ENCODE results near the gene GGPS1.
A peak's percentile ranks its signal among the peaks of the same experiment; 100 is the strongest.

Gene GGPS1

DNA sequence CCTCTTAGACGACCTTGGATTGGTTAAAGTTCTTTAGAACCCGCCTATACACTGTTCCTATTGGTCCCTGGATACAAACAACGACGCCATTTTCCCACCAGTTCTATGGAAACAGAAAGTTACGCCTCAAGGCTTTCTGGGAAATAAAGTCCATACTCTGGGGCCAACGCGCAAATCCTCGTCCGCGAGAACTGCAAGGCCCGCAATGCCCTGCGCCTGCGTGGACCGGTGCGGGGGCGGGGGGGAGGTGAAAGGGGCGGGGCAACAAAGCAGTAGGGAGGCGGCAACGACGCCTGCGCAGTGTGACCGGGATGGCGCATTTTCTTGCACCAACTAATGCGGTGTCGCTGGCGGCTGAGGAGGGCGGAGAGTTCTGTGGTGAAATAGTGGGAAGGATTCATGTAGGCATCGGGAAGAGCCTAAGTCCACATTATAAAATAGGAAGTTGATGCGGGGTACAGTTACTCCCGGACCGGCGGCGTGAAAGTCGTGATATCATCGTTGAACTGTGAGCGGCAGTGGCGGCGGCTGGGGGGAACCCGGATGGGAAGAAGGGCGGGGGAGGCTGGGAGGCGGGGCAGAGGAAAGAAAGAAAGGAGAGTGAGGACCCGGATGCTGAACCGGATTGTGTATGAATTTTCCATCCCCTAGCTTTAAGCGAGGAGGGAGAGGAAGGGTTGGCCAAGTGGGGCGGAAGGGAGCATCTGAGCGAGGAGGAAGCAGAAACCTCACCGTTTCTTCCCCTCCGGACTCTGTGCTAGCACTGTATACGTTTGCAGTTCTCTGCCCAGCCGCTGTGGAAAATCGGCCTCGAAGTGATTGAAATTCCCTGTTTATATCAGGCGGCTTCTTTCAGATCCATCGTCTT, at the start of gene GGPS1:
Gene GGPS1, plus strand, starts transcription at position 300 of the 868 bp plus-strand sequence. CDS start 6,695 bp downstream, outside the sequence.
- Histone ChIP-seq H3K4me3 (ENCODE audit: low read depth in 1 of 2, low read length in 2 of 2) (peak within 1 kb of the TSS; percentile 81), H3K27ac (ENCODE audit: low read length) (peak within 1 kb of the TSS; percentile 97), H3K4me1 (ENCODE audit: insufficient read depth, low read length) (peaks cover 62% of the 10 kb centered on the region), H3K4me2 (ENCODE audit: insufficient read depth, low read length) (peak within 1 kb of the TSS; percentile 83), H2AFZ (ENCODE audit: low read depth, low read length) (peak within 1 kb of the TSS; percentile 83), H3K9ac (ENCODE audit: low read depth, low read length) (peak within 1 kb of the TSS; percentile 96), H3K27me3 (ENCODE audit: insufficient read depth, low read length, poor library complexity) (no peaks in the 10 kb centered on the region), H3K79me2 (ENCODE audit: insufficient read depth, low read length) (peaks cover 92% of the 10 kb centered on the region), H4K20me1 (ENCODE audit: insufficient read depth, low read length) (peaks cover 50% of the 10 kb centered on the region), H3K9me3 (ENCODE audit: insufficient read depth, low read length, severe bottlenecking) (no peaks in the 10 kb centered on the region), H3K36me3 (ENCODE audit: insufficient read depth, low read length) (peaks cover 42% of the 10 kb centered on the region)
- ATAC-seq (ENCODE audit: insufficient read depth, low read depth): peak; percentile 87
- DNase-seq: peak; percentile 98
- TF ChIP-seq, protein P1, sequence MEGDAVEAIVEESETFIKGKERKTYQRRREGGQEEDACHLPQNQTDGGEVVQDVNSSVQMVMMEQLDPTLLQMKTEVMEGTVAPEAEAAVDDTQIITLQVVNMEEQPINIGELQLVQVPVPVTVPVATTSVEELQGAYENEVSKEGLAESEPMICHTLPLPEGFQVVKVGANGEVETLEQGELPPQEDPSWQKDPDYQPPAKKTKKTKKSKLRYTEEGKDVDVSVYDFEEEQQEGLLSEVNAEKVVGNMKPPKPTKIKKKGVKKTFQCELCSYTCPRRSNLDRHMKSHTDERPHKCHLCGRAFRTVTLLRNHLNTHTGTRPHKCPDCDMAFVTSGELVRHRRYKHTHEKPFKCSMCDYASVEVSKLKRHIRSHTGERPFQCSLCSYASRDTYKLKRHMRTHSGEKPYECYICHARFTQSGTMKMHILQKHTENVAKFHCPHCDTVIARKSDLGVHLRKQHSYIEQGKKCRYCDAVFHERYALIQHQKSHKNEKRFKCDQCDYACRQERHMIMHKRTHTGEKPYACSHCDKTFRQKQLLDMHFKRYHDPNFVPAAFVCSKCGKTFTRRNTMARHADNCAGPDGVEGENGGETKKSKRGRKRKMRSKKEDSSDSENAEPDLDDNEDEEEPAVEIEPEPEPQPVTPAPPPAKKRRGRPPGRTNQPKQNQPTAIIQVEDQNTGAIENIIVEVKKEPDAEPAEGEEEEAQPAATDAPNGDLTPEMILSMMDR (IDR thresholded peaks at IDR 0.05; ENCODE audit: borderline replicate concordance, extremely low read depth, low read length, poor library complexity, severe bottlenecking): no peak
- no peak for TF ChIP-seq EZH2 (IDR thresholded peaks at IDR 0.05; ENCODE audit: borderline replicate concordance, low read depth, low read length, severe bottlenecking)

DNA sequence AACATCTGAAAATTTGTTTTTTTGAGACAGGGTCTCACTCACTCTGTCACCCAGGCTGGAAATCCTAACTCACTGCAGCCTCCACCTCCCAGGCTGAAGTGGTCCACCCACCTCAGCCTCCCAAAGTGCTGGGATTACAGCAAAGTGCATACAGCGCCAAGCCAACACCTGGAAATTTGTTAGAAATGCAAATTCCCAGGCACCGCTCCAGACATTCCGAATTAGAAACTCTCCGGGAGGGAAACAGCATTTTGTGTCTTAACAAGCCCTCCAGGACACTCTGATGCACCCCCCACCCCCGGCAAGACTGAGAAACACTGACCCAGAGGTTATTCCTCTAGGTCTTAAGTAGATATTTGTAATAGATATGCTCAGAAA, 49.5 kb upstream of the GGPS1 start:
- no peak for ATAC-seq (ENCODE audit: insufficient read depth, low read depth)
- H3K79me2 ChIP-seq (ENCODE audit: insufficient read depth, low read length): peaks cover 98% of the 10 kb centered on the region
- H3K4me3 ChIP-seq (ENCODE audit: low read depth in 1 of 2, low read length in 2 of 2): no peak overlapping the region
- no peaks in the 10 kb centered on the region for H3K27me3 ChIP-seq (ENCODE audit: insufficient read depth, low read length, poor library complexity)
- no peaks in the 10 kb centered on the region for H3K9me3 ChIP-seq (ENCODE audit: insufficient read depth, low read length, severe bottlenecking)
- H2AFZ ChIP-seq (ENCODE audit: low read depth, low read length): no peak overlapping the region
- no peak overlapping the region for H3K9ac ChIP-seq (ENCODE audit: low read depth, low read length)
- no peak overlapping the region for H3K4me2 ChIP-seq (ENCODE audit: insufficient read depth, low read length)
- H3K27ac ChIP-seq (ENCODE audit: low read length): peak overlapping the region; percentile 35; the same call in 1 of the 2 replicates
- H4K20me1 ChIP-seq (ENCODE audit: insufficient read depth, low read length): peaks cover 46% of the 10 kb centered on the region
- H3K36me3 ChIP-seq (ENCODE audit: insufficient read depth, low read length): no peaks in the 10 kb centered on the region
- H3K4me1 ChIP-seq (ENCODE audit: insufficient read depth, low read length): peaks cover 43% of the 10 kb centered on the region
- TF ChIP-seq, protein P1 (IDR thresholded peaks at IDR 0.05; ENCODE audit: borderline replicate concordance, extremely low read depth, low read length, poor library complexity, severe bottlenecking): no peak
- TF ChIP-seq EZH2 (IDR thresholded peaks at IDR 0.05; ENCODE audit: borderline replicate concordance, low read depth, low read length, severe bottlenecking): no peak
- DNase-seq: no peak

DNA sequence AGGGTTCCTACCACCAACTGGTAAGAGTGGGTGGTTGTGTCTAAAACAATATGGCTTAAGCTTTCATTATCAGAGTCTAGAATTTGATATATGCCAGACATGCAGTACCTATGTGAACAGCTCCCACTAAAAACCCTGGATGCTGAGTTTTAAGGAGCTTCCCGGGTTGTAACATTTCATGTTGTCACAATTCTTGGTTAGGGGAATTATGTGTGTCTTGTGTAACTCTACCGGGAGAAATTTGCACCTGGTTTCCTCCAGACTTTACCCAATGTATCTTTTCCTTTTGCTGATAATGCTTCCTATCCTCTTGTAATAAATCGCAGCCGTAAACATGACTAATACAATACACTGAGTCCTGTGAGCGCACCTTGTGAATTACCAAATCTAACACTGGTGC, 48.7 kb upstream of the GGPS1 start:
- DNase-seq: no peak
- H2AFZ ChIP-seq (ENCODE audit: low read depth, low read length): no peak overlapping the region
- H3K4me1 ChIP-seq (ENCODE audit: insufficient read depth, low read length): peaks cover 42% of the 10 kb centered on the region
- H3K9me3 ChIP-seq (ENCODE audit: insufficient read depth, low read length, severe bottlenecking): no peaks in the 10 kb centered on the region
- H3K9ac ChIP-seq (ENCODE audit: low read depth, low read length): no peak overlapping the region
- H3K4me3 ChIP-seq (ENCODE audit: low read depth in 1 of 2, low read length in 2 of 2): no peak overlapping the region
- H4K20me1 ChIP-seq (ENCODE audit: insufficient read depth, low read length): peaks cover 50% of the 10 kb centered on the region
- H3K27me3 ChIP-seq (ENCODE audit: insufficient read depth, low read length, poor library complexity): no peaks in the 10 kb centered on the region
- ATAC-seq (ENCODE audit: insufficient read depth, low read depth): no peak
- peaks cover 98% of the 10 kb centered on the region for H3K79me2 ChIP-seq (ENCODE audit: insufficient read depth, low read length)
- H3K27ac ChIP-seq (ENCODE audit: low read length): no peak overlapping the region
- no peaks in the 10 kb centered on the region for H3K36me3 ChIP-seq (ENCODE audit: insufficient read depth, low read length)
- no peak for TF ChIP-seq EZH2 (IDR thresholded peaks at IDR 0.05; ENCODE audit: borderline replicate concordance, low read depth, low read length, severe bottlenecking)
- TF ChIP-seq, protein P1 (IDR thresholded peaks at IDR 0.05; ENCODE audit: borderline replicate concordance, extremely low read depth, low read length, poor library complexity, severe bottlenecking): no peak
- no peak overlapping the region for H3K4me2 ChIP-seq (ENCODE audit: insufficient read depth, low read length)
